C4-2B (cell line): ENCODE measurements around the gene PCED1B.
"Not testable (repeated sequence)": the region's sequence is repeated elsewhere in the genome, so short reads cannot be mapped to it uniquely, and the experiment has no call there.

ENCODE experiments used
- H3K27ac ChIP-seq: fragments of 450-650 bp; 2 replicates; pipeline ENCODE4 v1.5.1; 2017
- CTCF ChIP-seq: fragments of 450-650 bp; conservative IDR thresholded peaks from 2 replicates; pipeline ENCODE4 v1.5.1; 2017; ENCODE audit warnings: mild to moderate bottlenecking
- ZFX ChIP-seq: fragments of 450-650 bp; IDR thresholded peaks from 2 replicates; pipeline ENCODE4 v1.6.1; 2017

PCED1B gene

GRCh38 chr12:47178014-47178413, 98.6 kb downstream of the PCED1B start:
- no peak overlapping the region for H3K27ac ChIP-seq
- no peak for TF ChIP-seq CTCF
- TF ChIP-seq ZFX: no peak

- H3K27ac ChIP-seq: not testable (repeated sequence)
Measured at GRCh38 chr12:47182164-47182938, 102.9 kb downstream of the PCED1B start.

- no peak overlapping the region for H3K27ac ChIP-seq
- TF ChIP-seq CTCF (no peak), ZFX (no peak)
Measured at GRCh38 chr12:47184229-47184628, 104.8 kb downstream of the PCED1B start.

- no peak overlapping the region for H3K27ac ChIP-seq
- TF ChIP-seq ZFX (no peak), CTCF (no peak)
Measured at GRCh38 chr12:47184813-47185212, 105.4 kb downstream of the PCED1B start.

- no peak for TF ChIP-seq CTCF
- no peak for TF ChIP-seq ZFX
- H3K27ac ChIP-seq: no peak overlapping the region
Measured at GRCh38 chr12:47186246-47186645, 106.8 kb downstream of the PCED1B start.

- no peak overlapping the region for H3K27ac ChIP-seq
- TF ChIP-seq CTCF (no peak), ZFX (no peak)
Measured at GRCh38 chr12:47188576-47189441, 109.4 kb downstream of the PCED1B start.

- TF ChIP-seq CTCF: no peak
- TF ChIP-seq ZFX: no peak
- no peak overlapping the region for H3K27ac ChIP-seq
Measured at GRCh38 chr12:47189728-47190127, 110.3 kb downstream of the PCED1B start.
